HG02973 (cell line): ENCODE measurements around the gene RSRP1.
"Not testable (repeated sequence)": the region's sequence is repeated elsewhere in the genome, so short reads cannot be mapped to it uniquely, and the experiment has no call there.

ENCODE experiments used
- ATAC-seq: cut with Tn5 transposase; IDR thresholded peaks from one replicate; pipeline ENCODE4 v1.9.1; 2021; ENCODE audit warnings: moderate library complexity; ENCODE audit not compliant: unreplicated experiment

The RSRP1 gene, protein sequence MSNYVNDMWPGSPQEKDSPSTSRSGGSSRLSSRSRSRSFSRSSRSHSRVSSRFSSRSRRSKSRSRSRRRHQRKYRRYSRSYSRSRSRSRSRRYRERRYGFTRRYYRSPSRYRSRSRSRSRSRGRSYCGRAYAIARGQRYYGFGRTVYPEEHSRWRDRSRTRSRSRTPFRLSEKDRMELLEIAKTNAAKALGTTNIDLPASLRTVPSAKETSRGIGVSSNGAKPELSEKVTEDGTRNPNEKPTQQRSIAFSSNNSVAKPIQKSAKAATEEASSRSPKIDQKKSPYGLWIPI

DNA sequence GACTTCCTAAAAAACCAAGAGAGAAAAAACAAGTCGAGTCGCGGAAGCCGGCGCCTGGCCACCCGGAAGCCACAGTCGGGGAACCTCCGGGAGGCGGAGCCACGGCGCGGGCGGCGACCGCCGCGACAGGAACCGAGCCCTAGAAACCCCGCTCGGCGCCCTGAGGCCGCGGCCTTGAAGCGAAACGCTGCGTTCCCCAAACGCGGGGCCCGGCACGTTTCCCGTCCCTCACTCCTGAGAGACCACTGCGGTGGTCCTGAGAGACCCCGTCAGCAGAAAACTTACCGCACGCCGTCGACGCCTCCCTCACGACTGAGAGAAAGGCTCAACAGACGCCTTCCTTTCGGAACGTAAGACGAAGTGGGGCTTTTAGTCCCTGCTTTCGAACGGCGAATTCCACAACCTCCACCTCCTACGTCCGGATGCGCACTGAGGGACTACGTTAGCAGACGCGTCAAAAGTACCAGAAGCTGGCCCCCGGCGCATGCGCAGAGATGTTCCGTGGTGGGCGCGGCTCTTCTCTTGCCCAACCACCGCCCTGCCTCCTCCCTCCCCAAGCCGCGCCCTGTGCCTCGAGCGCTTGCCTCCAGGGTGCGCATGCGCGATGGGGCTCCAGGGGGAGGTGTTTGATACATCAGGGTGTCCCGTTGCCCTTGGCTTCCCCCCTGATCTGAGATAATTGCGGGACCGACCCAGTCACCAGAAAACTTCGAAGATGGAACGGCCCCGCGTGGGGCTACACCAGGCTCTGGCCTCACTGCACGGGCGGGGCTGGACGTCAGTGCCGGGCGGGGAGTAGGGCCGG, at the start of gene RSRP1:
Gene RSRP1 (minus strand): TSS at position 431 of the 805 bp plus-strand sequence. CDS start 491 bp downstream, outside the sequence.
- ATAC-seq = peak; percentile 75

- not testable (repeated sequence) for ATAC-seq
Observed at GRCh38 chr1:25296501-25296900, 49.2 kb upstream of the RSRP1 start.

DNA sequence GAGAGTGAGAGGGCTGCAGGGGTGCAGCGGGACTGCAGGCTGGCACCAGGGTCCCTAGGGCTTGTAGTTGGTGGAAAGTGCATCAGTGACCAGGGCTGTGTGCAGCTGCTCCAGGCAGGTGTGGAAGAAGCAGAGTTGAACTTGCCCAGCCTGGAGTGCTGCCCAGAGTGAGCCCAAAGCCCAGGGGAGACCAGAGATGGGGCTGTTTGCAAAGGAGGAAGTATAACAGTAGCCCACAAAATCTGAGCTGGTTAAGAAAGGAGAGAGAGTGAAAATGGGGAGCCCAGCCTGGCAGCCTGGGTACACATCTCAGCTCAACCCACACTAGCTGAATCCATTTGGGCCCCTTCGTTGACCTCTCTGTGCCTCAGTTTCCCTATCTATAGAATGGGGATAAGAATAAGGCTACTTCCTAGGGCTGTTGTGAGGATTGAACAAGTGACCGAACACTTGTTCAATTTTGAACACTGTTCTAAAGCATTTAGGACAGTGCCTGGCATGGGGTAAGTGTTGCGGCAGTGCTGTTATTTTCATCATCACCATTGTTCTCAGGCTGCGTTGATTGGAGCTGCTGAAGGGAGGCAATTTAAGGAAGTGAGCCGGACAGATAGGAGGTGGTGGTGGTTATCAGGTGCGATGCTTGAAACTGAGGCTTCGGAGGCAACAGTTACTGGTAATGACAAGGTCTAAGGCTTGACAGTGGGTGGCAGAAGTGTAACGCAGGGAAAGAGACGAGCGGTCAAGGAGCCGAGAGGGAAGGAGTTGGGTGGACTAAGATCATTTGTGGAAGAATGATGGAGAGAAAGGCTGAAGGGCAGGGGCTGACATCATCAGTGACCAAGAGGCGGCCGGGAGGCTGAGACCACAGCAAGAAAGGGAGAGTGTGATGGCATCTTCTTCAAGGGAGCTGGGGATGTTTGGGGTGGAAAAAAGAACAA, 47.9 kb upstream of the RSRP1 start:
- ATAC-seq = not testable (repeated sequence)

- not testable (repeated sequence) for ATAC-seq
Observed at GRCh38 chr1:25293426-25293825, 46.2 kb upstream of the RSRP1 start.

- ATAC-seq = not testable (repeated sequence)
Observed at GRCh38 chr1:25290043-25290442, 42.8 kb upstream of the RSRP1 start.

GRCh38 chr1:25288573-25289101, 41.4 kb upstream of the RSRP1 start:
- ATAC-seq = not testable (repeated sequence)

DNA sequence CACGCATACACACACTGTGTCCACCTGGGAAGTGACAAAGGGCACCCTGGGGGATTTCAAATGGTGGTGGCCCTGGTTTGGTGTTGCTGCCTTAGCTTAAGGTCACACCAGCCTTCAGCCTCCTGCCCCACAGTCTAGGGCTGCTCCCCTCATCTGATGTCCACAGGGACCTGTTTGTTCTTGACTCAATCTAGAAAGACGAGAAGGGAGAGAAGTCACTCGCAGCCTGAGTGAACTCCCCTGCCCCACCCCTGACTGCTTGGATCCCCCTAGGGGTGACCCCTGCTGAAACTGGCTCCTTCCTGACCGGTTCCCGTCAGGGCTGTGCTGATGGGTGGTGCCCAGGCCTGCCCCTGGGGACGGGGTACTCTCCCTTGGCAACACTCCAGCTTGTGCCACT, 39.9 kb upstream of the RSRP1 start:
- not testable (repeated sequence) for ATAC-seq

- not testable (repeated sequence) for ATAC-seq
Observed at GRCh38 chr1:25285862-25286261, 38.6 kb upstream of the RSRP1 start.

DNA sequence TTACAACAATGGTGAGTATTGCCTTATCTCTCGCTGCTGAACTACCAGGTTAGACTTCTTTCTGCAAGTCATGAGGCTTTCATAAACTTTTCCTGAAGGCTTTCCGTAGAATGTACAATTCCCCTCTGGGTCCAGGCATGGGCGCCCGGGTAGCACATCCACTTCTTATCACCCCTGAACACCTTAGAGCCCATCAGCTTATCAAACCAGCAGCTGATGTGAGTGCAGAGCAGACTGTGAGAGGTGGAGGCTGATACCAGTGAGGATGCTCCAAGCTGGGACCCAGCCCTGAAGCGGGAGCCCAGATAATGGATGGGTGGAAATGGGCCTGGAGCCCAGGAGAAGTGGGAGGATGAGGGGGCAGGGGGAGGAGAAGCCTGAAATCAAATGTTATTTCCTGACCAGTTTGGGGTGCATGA, 32.4 kb upstream of the RSRP1 start:
- ATAC-seq = not testable (repeated sequence)

GRCh38 chr1:25278790-25279189, 31.5 kb upstream of the RSRP1 start:
- not testable (repeated sequence) for ATAC-seq

- ATAC-seq = not testable (repeated sequence)
Observed at GRCh38 chr1:25278358-25278757, 31.1 kb upstream of the RSRP1 start.

GRCh38 chr1:25277295-25277694, 30.0 kb upstream of the RSRP1 start:
- not testable (repeated sequence) for ATAC-seq

DNA sequence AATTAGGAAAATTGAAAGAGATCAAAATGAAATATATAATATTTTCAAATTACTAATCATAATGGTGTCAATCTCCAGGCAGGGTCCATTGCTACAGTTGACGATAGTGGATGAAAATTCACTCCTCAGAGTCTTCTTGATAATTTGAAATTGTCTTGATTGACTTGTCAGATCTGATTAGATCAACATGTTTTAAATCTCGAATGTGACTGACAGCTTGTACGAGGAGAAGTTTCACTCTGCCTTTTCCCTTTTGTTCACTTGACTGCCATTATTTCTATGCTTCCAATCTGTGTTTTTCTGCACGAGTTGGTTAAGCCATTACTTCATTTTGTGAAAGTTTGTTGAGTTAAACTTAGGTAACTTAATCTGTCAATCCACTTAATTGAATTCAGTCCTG, 28.4 kb upstream of the RSRP1 start:
- ATAC-seq = not testable (repeated sequence)

DNA sequence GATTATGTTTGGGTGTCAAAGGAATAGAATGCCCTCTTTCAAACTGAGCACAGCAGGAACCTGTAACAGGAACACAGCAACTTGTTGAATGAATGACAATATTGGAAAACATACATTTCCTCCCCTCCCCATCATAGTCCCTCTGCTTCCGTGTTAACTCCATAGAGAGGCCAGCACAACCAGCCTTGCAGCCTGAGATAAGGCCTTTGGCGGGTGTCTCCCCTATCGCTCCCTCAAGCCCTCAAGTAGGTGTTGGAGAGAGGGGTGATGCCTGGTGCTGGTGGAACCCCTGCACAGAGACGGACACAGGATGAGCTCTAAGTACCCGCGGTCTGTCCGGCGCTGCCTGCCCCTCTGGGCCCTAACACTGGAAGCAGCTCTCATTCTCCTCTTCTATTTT, 25.0 kb upstream of the RSRP1 start, which contains the start of gene RHD:
Gene RHD (plus strand): TSS at position 272 of the 400 bp plus-strand sequence. CDS start 39 bp downstream, at position 311.
- ATAC-seq = not testable (repeated sequence)

DNA sequence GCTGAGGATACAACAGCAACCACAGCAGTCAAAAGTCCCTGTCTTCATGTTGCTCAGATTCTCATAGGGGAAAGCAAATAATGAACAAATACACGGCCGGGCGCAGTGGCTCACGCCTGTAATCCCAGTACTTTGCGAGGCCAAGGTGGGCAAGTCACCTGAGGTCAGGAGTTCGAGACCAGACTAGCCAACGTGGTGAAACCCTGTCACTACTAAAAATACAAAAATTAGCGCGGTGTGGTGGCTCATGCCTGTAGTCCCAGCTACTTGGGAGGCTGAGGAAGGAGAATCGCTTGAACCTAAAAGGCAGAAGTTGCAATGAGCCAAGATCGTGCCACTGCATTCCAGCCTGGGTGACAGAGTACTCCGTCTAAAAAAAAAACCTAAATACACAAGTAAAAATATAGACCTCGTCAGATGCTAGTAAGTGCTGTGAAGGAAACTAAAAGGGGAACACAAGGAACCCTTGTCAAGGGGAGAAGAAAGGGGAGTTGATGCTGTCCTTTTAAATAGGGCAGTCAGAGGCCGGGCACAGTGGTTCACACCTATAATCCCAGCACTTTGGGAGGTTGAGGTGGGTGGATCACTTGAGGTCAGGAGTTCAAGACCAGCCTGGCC, 21.0 kb upstream of the RSRP1 start:
- ATAC-seq = not testable (repeated sequence)

GRCh38 chr1:25267288-25268142, 20.3 kb upstream of the RSRP1 start:
- peak; percentile 63 for ATAC-seq

DNA sequence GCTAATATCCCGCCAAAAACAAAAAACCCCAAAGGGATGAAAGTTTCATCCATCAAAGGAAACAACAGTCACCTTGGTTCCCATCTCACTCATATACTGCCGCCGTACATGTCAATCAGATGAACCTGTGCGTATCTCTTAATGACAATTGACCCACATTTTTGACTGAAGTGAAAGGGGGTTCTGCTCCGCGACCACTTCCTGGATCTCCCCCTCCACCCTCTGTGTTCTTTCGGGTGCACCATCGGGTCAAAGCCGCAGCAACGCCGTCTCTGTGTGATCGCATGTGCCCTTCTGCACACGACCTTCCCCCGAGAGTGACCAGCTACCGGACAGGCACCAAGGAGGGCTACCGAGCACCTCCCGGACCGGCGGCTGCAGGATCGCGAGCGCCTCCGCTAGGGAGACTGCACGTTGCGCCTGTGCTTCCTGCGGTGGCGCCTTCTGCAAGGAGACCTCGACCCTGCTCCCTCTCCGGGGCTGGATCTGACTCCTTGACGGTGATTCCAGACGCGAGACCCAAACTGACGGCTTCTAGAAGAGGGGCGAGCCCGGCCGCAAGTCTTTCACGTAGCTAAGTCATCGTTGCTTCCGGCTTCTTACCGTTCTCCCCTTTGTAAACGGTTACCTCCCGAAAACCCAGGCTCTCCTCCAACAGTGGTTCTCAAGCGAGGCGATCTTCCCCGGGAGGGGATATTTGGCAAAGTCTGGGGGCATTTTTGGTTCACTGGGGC, 19.5 kb upstream of the RSRP1 start:
- ATAC-seq = peak; percentile 26

DNA sequence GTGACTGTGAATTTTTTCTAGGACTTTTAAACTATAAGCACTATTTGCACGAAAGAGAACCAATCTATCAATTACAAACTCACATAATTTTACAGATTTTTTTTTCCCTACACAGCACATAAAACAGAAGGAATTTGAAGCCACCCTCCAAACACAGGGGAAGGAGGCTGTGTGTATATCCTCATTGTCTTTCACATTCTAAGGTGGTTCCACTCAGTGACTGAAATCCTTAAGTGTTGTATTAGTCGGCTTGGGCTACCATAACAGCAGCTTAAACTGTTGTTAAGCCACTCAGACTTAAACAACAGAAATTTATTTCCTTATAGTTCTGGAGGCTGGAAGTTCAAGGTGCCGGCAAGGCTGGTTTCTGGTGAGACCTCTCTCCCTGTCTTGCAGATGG, 13.1 kb upstream of the RSRP1 start:
- not testable (repeated sequence) for ATAC-seq
